MCF 10A (cell line): ENCODE results near the gene KLKB1. TPM values are rescaled to one million over a fixed set of nuclear protein-coding genes. Genes with fewer than 3 reads are reported as not detected.

Source experiments
- BruUV-seq: library from RNA; stranded (reverse); fragments of 400-500 nt; replicated peaks from 2 replicates; lab custom pipeline; 2021; lab: Mats Ljungman, UMichigan
- CTCF ChIA-PET: fragments of 300-600 bp; sonication (Branson Sonifier 250); formaldehyde crosslinking; extraction: SDS; loops from one replicate; lab custom pipeline; 2021; ENCODE audit warnings: antibody characterized with exemption, inconsistent platforms; lab: Yijun Ruan, JAX
- POLR2A ChIA-PET: fragments of 300-600, 350-650 bp; sonication (Branson Sonifier 250); formaldehyde crosslinking; extraction: SDS; loops from one replicate; lab custom pipeline; 2020; ENCODE audit warnings: antibody characterized with exemption, inconsistent platforms; lab: Yijun Ruan, JAX
- DNase-seq: peaks from one replicate; pipeline ENCODE4 v3.0.0-alpha.2; 2018; ENCODE audit not compliant: unreplicated experiment
- H3K27ac Mint-ChIP-seq: one replicate; pipeline ENCODE4 v1.8.0; 2022; ENCODE audit warnings: mild to moderate bottlenecking, low read depth, mixed read lengths; ENCODE audit not compliant: unreplicated experiment
- H3K27me3 Mint-ChIP-seq: one replicate; pipeline ENCODE4 v1.8.0; 2022; ENCODE audit warnings: mixed read lengths; ENCODE audit not compliant: insufficient read depth, unreplicated experiment
- H3K36me3 Mint-ChIP-seq: one replicate; pipeline ENCODE4 v1.8.0; 2022; ENCODE audit warnings: mild to moderate bottlenecking, moderate library complexity, mixed read lengths; ENCODE audit not compliant: insufficient read depth, unreplicated experiment
- H3K4me1 Mint-ChIP-seq: one replicate; pipeline ENCODE4 v1.8.0; 2022; ENCODE audit warnings: mixed read lengths; ENCODE audit not compliant: insufficient read depth, unreplicated experiment
- H3K4me3 Mint-ChIP-seq: one replicate; pipeline ENCODE4 v1.8.0; 2022; ENCODE audit warnings: mild to moderate bottlenecking, moderate library complexity, mixed read lengths; ENCODE audit not compliant: unreplicated experiment
- H3K9me3 Mint-ChIP-seq: one replicate; pipeline ENCODE4 v1.8.0; 2022; ENCODE audit warnings: mixed read lengths; ENCODE audit not compliant: unreplicated experiment
- intact Hi-C: fragments of 100-400 bp; cut with micrococcal nuclease; formaldehyde crosslinking; loops from 2 replicates; pipeline ENCODE4 v1.14.1; 2022
- total RNA-seq: library from RNA; stranded (reverse); gene quantifications from 2 replicates; pipeline ENCODE4 v1.2.3, GENCODE V29; 2022
- TF ChIP-seq, protein P1 (sequence below): fragments of 200-600 bp; IDR thresholded peaks from one replicate; pipeline ENCODE4 v1.8.0; 2022; ENCODE audit warnings: antibody characterized with exemption, mild to moderate bottlenecking; ENCODE audit not compliant: unreplicated experiment

KLKB1 gene
- total RNA-seq, 1 experiment from 2014 or later: 0.21 TPM

GRCh38 chr4:186307916-186308315, 80.6 kb downstream of the KLKB1 start:
- Mint-ChIP-seq H3K4me1 (no peaks in the 10 kb centered on the region), H3K9me3 (no peaks in the 10 kb centered on the region), H3K27me3 (peaks cover 17% of the 10 kb centered on the region), H3K27ac (no peak overlapping the region), H3K4me3 (no peak overlapping the region), H3K36me3 (no peaks in the 10 kb centered on the region)
- no TSS peak for BruUV-seq
- intact Hi-C loops: no loop called here
- ChIA-PET POLR2A (no interaction called here), CTCF (interaction anchor here (0.6 to 1.7 kb wide), 3 partner anchors 9 to 286 kb away, joined by 3 to 11 read pairs (median 3); no protein-coding TSS in a partner anchor)
- TF ChIP-seq, protein P1, sequence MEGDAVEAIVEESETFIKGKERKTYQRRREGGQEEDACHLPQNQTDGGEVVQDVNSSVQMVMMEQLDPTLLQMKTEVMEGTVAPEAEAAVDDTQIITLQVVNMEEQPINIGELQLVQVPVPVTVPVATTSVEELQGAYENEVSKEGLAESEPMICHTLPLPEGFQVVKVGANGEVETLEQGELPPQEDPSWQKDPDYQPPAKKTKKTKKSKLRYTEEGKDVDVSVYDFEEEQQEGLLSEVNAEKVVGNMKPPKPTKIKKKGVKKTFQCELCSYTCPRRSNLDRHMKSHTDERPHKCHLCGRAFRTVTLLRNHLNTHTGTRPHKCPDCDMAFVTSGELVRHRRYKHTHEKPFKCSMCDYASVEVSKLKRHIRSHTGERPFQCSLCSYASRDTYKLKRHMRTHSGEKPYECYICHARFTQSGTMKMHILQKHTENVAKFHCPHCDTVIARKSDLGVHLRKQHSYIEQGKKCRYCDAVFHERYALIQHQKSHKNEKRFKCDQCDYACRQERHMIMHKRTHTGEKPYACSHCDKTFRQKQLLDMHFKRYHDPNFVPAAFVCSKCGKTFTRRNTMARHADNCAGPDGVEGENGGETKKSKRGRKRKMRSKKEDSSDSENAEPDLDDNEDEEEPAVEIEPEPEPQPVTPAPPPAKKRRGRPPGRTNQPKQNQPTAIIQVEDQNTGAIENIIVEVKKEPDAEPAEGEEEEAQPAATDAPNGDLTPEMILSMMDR: no peak
- no peak for DNase-seq

Other genes with a start within 250 kb of the KLKB1 start
- gene TLR3, start 158.4 kb upstream of the KLKB1 start, total RNA-seq: 6.5 and 8.2 TPM in 2 replicates
- gene FAM149A, start 122.8 kb upstream of the KLKB1 start, total RNA-seq: 0.79 and 1.3 TPM in 2 replicates
- gene CYP4V2, start 35.9 kb upstream of the KLKB1 start, total RNA-seq: 22.1 and 30.2 TPM in 2 replicates
- gene F11, start 38.7 kb downstream of the KLKB1 start, total RNA-seq: not detected in 2 replicates